ENCODE results near the gene NCKIPSD. TPM values are rescaled to one million over a fixed set of nuclear protein-coding genes. Genes with fewer than 3 reads are reported as not detected.

Gene NCKIPSD
- total RNA-seq, 1 donor from 2014 or later: 13.6 TPM

DNA sequence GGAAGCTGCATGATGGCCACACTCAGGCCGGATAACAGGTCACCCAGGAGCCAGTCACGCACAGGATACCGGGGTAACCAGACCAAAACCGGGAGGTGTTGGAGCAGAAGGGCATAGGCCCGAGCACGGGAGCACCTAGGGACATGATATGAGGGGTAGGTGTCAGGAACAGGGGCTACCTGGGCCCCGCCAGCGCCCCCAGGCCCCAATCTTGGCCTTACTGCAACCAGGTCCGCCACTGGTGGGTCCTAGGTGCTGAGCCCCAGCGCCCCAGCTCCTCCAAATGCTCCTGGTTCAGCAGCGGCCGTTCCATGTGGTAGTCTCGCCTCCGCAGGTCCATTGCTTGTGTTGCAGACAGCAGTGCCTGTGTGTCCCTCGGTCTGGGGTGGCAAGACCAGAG lies 52.5 kb downstream of the NCKIPSD start:
- no peak for DNase-seq
- intact Hi-C loops (cut with micrococcal nuclease): no loop called here
- ATAC-seq: no peak

DNA sequence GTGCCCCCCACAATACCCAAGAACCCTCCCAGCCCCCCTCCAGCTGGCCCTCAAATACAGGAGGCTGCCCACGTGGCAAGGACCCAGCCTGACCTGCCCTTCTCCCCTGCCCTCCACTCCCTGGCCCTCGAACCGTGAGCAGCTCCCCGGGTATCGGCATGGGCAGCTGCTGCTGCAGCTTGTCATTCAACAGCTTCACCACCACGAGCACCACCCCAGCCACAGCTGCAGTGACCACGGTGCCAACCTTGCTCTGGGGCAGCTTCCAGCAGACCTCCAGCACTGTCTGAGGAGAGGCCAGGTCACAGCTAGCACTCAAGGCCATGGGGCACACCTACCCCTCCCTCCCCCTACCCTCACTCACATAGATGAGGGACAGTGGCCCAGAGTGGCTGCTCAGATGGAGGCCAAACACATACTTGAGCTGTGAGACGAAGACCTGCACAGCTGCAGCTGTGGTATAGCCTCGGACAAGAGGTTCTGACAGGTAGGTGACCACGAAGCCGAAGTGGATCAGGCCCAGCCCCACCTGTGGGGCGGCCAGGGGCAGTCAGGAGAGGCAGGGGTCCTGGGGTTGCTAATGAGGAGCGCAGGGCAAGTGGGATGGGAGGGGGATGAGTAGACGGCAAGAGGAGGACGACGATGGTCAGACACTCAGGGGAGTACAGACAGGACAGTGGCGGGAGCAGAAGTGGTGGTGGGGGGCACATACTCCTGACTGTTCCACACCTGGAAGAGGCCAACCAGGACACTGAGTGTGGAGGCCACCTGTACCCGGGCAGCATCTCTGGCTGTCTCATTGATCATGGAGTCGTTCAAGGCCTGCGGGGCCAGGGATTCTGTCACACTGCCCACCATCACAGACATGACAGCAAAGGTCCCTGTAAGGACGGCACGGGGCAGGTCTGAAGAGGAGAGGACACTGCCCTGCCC lies 53.9 kb downstream of the NCKIPSD start:
- intact Hi-C loops (cut with micrococcal nuclease): no loop called here
- no peak for ATAC-seq
- DNase-seq: no peak

DNA sequence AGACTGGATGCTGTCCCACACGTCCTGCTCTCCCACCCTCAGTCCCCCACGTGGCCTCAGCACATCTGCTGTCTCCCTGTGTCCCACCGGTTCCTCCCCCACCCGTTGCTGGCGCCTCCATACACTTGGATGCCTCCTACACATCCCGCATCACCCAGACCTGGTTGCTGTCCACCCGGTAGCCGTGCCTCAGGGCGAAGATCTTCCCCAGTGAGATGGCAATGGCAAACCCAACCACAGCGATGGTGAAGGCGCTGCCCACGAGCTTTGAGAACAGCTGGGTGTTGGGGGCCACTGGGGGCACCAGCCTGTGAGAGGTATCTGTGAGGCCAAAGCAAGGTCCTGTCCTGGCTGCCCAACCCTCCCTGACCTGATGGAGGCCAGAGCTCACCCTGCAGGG lies 54.9 kb downstream of the NCKIPSD start:
- ATAC-seq (no peak), DNase-seq (no peak)
- intact Hi-C loops (cut with micrococcal nuclease): no loop called here

DNA sequence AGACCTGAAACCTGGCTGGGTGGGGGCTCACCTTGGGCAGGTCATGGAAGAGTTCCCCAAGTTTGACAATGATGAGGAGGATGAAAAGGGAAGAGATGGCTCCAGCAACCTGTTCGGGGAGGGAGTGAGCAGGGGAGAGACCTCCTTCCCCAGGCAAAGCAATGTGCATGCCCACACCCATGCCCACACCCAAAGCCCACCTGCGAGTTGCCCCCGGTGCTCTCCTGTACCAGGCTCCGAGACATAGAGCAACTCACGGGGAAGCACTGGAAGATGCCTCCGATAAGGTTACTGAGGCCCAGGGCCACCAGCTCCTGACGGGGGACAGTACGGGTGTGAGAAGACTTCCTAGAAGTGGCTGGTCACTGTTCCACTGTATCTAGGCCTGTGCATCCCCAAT lies 55.3 kb downstream of the NCKIPSD start:
- intact Hi-C loops (cut with micrococcal nuclease): no loop called here
- DNase-seq: no peak
- no peak for ATAC-seq

DNA sequence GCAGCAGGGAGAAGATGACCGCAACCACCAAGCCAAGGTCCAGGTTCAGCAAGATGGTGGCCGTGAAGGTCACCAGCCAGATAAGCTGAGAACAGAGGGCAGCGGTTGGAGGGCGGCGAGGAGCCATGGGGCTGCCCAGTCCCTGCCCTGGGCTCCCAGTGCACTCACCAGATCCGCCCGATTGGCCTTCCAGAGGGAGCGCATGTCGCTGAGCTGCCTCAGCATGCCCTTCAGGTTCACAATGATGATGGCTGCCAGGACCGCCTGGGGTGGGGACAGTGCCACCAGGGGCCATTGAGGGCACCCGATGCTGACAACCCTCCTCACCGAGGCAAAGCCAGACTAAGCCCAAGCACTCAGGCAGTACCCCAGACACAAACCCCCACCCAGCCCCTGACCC lies 55.8 kb downstream of the NCKIPSD start:
- DNase-seq (no peak), ATAC-seq (no peak)
- intact Hi-C loops (cut with micrococcal nuclease): no loop called here

DNA sequence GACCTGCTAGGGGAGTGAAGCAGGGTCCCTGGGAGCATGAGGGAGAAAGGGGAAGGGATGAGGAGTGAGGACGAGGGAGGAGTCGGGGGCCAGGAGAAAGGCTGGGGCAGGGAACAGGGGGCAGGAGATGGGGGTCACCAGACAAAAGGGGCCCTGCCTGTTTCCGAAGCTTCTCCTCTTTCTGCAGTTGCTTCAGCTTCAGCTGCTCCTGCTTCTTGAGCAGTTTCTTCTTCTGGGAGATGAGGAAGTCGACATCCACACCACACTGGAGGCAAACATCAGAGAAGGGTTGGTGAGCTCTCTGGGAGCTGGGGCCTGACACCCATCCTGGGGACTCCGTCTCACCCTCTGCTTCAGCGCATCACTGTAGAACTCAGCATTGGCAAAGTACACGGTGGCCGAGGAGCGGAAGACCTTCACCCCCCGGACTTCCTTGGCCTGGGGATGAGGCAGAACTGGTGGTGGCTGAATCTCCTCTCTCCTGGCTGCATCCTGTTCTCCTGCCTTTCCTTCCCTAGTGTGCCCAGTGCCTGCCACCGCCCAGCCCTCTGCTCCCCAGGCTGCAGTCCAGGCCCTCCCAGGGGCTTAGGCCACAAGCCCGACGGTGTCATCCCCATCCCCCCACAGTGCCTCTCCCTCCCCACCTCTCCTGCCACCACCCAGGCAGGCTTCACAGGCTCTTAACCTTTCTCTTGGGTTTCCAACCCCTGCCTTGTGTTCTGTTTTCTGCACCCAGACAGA lies 57.3 kb downstream of the NCKIPSD start:
- intact Hi-C loops (cut with micrococcal nuclease): no loop called here
- no peak for DNase-seq
- no peak for ATAC-seq

DNA sequence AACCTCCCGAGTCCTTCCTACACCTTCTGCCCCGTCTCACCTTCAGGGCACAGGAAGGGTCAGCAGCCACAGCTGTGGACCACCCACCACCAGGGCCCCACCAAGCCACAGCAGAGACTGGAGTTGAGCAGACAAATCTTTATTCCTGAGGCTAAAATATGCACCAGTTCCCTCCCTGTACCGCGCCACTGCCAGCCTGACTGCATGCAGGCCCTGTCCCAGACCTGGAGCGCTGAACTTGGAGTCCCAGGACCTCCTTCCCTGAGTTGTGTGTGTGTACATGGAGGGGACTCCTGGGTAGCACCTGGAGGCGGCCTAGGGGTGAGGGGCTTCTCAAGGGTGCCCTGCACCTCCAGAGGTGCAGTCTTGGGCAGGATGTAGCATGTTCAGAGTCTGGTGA lies 60.1 kb downstream of the NCKIPSD start:
- DNase-seq: no peak
- no peak for ATAC-seq
- intact Hi-C loops (cut with micrococcal nuclease): no loop called here

DNA sequence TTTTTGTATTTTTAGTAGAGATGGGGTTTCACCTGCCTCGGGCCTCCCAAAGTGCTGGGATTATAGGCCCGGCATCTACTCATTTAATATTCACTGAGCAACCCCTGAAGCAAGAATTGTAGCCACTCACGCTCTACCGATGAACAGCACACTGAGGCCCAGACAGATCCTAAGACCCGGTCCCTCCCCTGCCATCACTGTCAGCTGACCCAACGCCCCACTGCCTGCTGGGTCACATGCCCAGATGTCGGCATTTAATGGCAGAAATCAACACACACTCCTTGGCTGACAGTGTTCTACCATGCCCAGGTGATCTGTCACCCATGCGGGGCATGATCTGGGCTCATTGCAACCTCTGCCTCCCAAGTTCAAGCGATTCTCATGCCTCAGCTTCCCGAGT lies 60.9 kb downstream of the NCKIPSD start:
- intact Hi-C loops (cut with micrococcal nuclease): no loop called here
- no peak for DNase-seq
- ATAC-seq: no peak

DNA sequence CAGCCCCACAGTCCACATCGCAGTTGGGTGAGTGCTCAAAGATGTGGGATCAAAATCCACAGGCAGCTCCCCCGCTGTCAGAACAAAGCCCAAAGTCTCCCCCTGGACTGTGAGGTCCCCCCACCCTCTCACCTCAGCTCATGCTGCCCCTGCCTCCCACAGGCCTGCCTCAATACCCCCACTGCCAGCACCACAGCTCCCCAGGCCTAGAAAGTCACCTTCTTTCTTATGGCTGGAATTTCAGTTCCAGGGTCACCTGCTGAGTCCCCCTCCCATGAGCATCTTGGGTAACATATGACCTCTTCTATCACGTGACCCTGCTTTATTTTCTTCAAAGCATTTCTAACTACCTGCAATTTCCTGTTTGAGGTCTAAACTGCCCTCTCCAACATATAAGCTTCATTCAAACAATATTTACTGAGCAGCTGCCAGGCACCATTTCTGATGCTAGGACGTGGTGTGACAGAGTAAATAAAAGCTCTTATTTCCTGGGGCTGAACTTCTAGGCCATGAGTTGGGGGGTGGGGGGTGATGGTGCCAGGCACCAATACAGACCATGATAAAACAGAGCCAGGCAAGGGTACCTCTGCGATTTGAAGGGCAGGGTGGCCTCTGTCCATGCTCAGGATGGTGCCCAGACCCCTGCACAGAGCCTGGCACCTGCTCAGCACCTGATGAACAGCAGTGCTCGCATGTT lies 61.7 kb downstream of the NCKIPSD start:
- ATAC-seq (no peak), DNase-seq (no peak)

More for the DNA sequence above, 61.7 kb downstream of the NCKIPSD start:
- intact Hi-C loops (cut with micrococcal nuclease): no loop called here

Small RNAs within 50 kb of the gene (microRNA-seq; reads per million reads assigned to microRNA genes)
- gene MIR4793 (ENCODE audit: borderline number of aligned reads): not detected

Other genes with a start within 250 kb of the NCKIPSD start
- gene CCDC51, start 245.8 kb downstream of the NCKIPSD start, total RNA-seq: 13.3 TPM
- 262 TPM for gene TMA7, start 245.7 kb downstream of the NCKIPSD start, total RNA-seq
- gene ATRIP, start 239.2 kb downstream of the NCKIPSD start, total RNA-seq: 4.9 TPM
- gene SHISA5, start 181.7 kb downstream of the NCKIPSD start, total RNA-seq: 39.1 TPM
- 2.2 TPM for gene PFKFB4, start 129.1 kb downstream of the NCKIPSD start, total RNA-seq
- 0.17 TPM for gene UCN2, start 122.1 kb downstream of the NCKIPSD start, total RNA-seq
- 24.5 TPM for gene COL7A1, start 90.6 kb downstream of the NCKIPSD start, total RNA-seq
- 1,236 TPM for gene UQCRC1, start 76.3 kb downstream of the NCKIPSD start, total RNA-seq
- not detected for gene TMEM89, start 64.1 kb downstream of the NCKIPSD start, total RNA-seq
- 12.3 TPM for gene SLC26A6, start 50.5 kb downstream of the NCKIPSD start, total RNA-seq
- 0.35 TPM for gene CELSR3, start 23.0 kb downstream of the NCKIPSD start, total RNA-seq
- gene IP6K2, start 31.3 kb upstream of the NCKIPSD start, total RNA-seq: 30.2 TPM
- 58.3 TPM for gene PRKAR2A, start 162.0 kb upstream of the NCKIPSD start, total RNA-seq
- gene SLC25A20, start 213.0 kb upstream of the NCKIPSD start, total RNA-seq: 124 TPM
- gene ARIH2, start 232.9 kb upstream of the NCKIPSD start, total RNA-seq: 141 TPM

All from left ventricle myocardium superior (tissue), 1 donor.